Keratinocyte (primary cell): ENCODE results near the gene SLC7A1.

ENCODE experiments used
- CTCF ChIP-seq, 3 experiments: IDR thresholded peaks in 1 of 3; conservative IDR thresholded peaks in 1 of 3; optimal IDR thresholded peaks in 1 of 3; 2 replicates in 2 of 3; 3 replicates in 1 of 3; pipeline versions ENCODE3 to v1.5.1; 2011; ENCODE audit warnings: low read length in 3 of 3, mild to moderate bottlenecking in 3 of 3, moderate library complexity in 2 of 3, control low read depth in 1 of 3, inconsistent platforms in 1 of 3; ENCODE audit not compliant: insufficient read depth in 2 of 3; ENCODE audit errors: extremely low read depth in 1 of 3
- EZH2 ChIP-seq: IDR thresholded peaks from one replicate; pipeline ENCODE4 v1.6.1; 2012; ENCODE audit warnings: inconsistent platforms, mild to moderate bottlenecking, low read length, moderate library complexity

- no peak for TF ChIP-seq CTCF (optimal IDR thresholded peaks at IDR 0.05 in 1 of 3, IDR thresholded peaks at IDR 0.05 in 1 of 3, conservative IDR thresholded peaks at IDR 0.05 in 1 of 3; ENCODE audit: extremely low read depth in 1 of 3, insufficient read depth in 2 of 3, low read length in 3 of 3)
- TF ChIP-seq EZH2 = no peak
These were observed 28.1 kb downstream of the SLC7A1 start for GRCh38 chr13:29567411-29567810.
